H1 (cell line): Measurements from ENCODE around the gene PYCARD. TPM values are rescaled to one million over a fixed set of nuclear protein-coding genes. Genes with fewer than 3 reads are reported as not detected.

Source experiments
- CTCF ChIA-PET: fragments of 300-600 bp; sonication (Branson Sonifier 250); formaldehyde crosslinking; loops from one replicate; lab custom pipeline; 2021; ENCODE audit not compliant: partially characterized antibody; lab: Charles Lee
- POLR2A ChIA-PET: fragments of 300-600 bp; sonication (Branson Sonifier 250); formaldehyde crosslinking; loops from one replicate; lab custom pipeline; 2021; ENCODE audit warnings: inconsistent platforms; ENCODE audit not compliant: partially characterized antibody; lab: Charles Lee
- DNase-seq, 2 experiments: peaks; one replicate each; pipeline versions ENCODE4 v3.0.0 to v3.0.0-alpha.2; 2010 to 2022; ENCODE audit warnings: low spot score in 2 of 2, low read depth in 1 of 2, mixed read lengths in 1 of 2
- FAIRE-seq: peaks from 2 replicates; lab custom pipeline; 2011; peaks lifted over from hg19 to GRCh38; lab: Jason Lieb, UNC
- H2AFZ ChIP-seq: 2 replicates; pipeline ENCODE4 v1.8.1; 2012; ENCODE audit warnings: low read length, inconsistent platforms
- H2AK5ac ChIP-seq: 2 replicates; pipeline ENCODE4 v1.6.1; 2013; ENCODE audit warnings: low read depth, low read length
- H2BK120ac ChIP-seq: replicated peaks from 2 replicates; pipeline ENCODE3; 2013; ENCODE audit warnings: low read depth, low read length, inconsistent platforms
- H2BK12ac ChIP-seq: 2 replicates; pipeline ENCODE4 v1.6.1; 2013; ENCODE audit warnings: low read depth, low read length
- H2BK15ac ChIP-seq: 2 replicates; pipeline ENCODE4 v1.6.1; 2013; ENCODE audit warnings: low read length
- H2BK20ac ChIP-seq: 2 replicates; pipeline ENCODE4 v1.6.1; 2013; ENCODE audit warnings: low read length
- H2BK5ac ChIP-seq: 2 replicates; pipeline ENCODE4 v1.6.1; 2013; ENCODE audit warnings: low read depth, low read length
- H3K14ac ChIP-seq: 2 replicates; pipeline ENCODE4 v1.6.1; 2013; ENCODE audit warnings: inconsistent platforms; ENCODE audit not compliant: insufficient read length
- H3K18ac ChIP-seq: 2 replicates; pipeline ENCODE4 v1.6.1; 2013; ENCODE audit warnings: low read length; ENCODE audit errors: extremely low read depth
- H3K23ac ChIP-seq: 2 replicates; pipeline ENCODE4 v1.6.1; 2013; ENCODE audit warnings: inconsistent platforms; ENCODE audit not compliant: insufficient read length
- H3K23me2 ChIP-seq: 2 replicates; pipeline ENCODE4 v1.6.1; 2013; ENCODE audit warnings: low read depth, low read length
- H3K27ac ChIP-seq: 2 replicates; pipeline ENCODE4 v1.6.1; 2011; ENCODE audit warnings: low read depth, low read length, inconsistent platforms
- H3K27me3 ChIP-seq, 4 experiments: replicated peaks in 1 of 4; 1 replicate in 1 of 4; 2 replicates in 3 of 4; pipeline versions ENCODE4 v1.6.1 to v1.8.1; 2011 to 2013; ENCODE audit warnings: low read length in 3 of 4, mild to moderate bottlenecking in 3 of 4, inconsistent platforms in 2 of 4, mixed read lengths in 2 of 4, moderate library complexity in 1 of 4; ENCODE audit not compliant: control insufficient read depth in 3 of 4, insufficient read depth in 3 of 4; ENCODE audit errors: extremely low read depth in 1 of 4
- H3K36me3 ChIP-seq, 4 experiments: 2 replicates each; pipeline versions ENCODE4 v1.6.1 to v1.8.1; 2011 to 2013; ENCODE audit warnings: mild to moderate bottlenecking in 4 of 4, low read length in 3 of 4, moderate library complexity in 2 of 4, control low read depth in 1 of 4, inconsistent platforms in 1 of 4; ENCODE audit not compliant: insufficient read depth in 4 of 4, control insufficient read depth in 2 of 4
- H3K4ac ChIP-seq: replicated peaks from 2 replicates; pipeline ENCODE3; 2013; ENCODE audit warnings: low read length, low read depth, mixed read lengths, inconsistent platforms; ENCODE audit not compliant: insufficient read length
- H3K4me1 ChIP-seq, 4 experiments: replicated peaks in 1 of 4; 1 replicate in 1 of 4; 2 replicates in 3 of 4; pipeline versions ENCODE4 v1.6.1 to v1.8.1; 2011 to 2013; ENCODE audit warnings: low read length in 3 of 4, inconsistent platforms in 2 of 4, mixed read lengths in 1 of 4; ENCODE audit not compliant: insufficient read depth in 4 of 4, control insufficient read depth in 3 of 4
- H3K4me2 ChIP-seq, 2 experiments: 2 replicates each; pipeline versions ENCODE4 v1.6.1 to v1.8.1; 2011 to 2013; ENCODE audit warnings: low read depth in 2 of 2, low read length in 2 of 2, control low read depth in 1 of 2, inconsistent platforms in 1 of 2, mild to moderate bottlenecking in 1 of 2; ENCODE audit not compliant: insufficient read depth in 1 of 2
- H3K4me3 ChIP-seq, 4 experiments: fragments of 200-600, 300-600 bp in 1 of 4; sonication (generic), shearing (Covaris generic), sonication (Bioruptor Twin) in 1 of 4; 2 replicates each; pipeline versions ENCODE4 v1.5.1 to v1.8.1; 2011 to 2016; ENCODE audit warnings: low read length in 4 of 4, low read depth in 3 of 4, control low read depth in 2 of 4, inconsistent platforms in 2 of 4, mild to moderate bottlenecking in 2 of 4, mixed read lengths in 1 of 4, moderate library complexity in 1 of 4; ENCODE audit not compliant: insufficient read depth in 2 of 4; ENCODE audit errors: extremely low read depth in 1 of 4
- H3K56ac ChIP-seq: replicated peaks from 2 replicates; pipeline ENCODE3; 2013; ENCODE audit warnings: low read depth, mild to moderate bottlenecking, mixed read lengths, low read length, inconsistent platforms; ENCODE audit not compliant: insufficient read length
- H3K79me1 ChIP-seq: 2 replicates; pipeline ENCODE4 v1.6.1; 2013; ENCODE audit warnings: low read depth, low read length, control low read depth
- H3K79me2 ChIP-seq, 2 experiments: 2 replicates each; pipeline versions ENCODE4 v1.6.1 to v1.8.1; 2012 to 2013; ENCODE audit warnings: low read length in 2 of 2, mild to moderate bottlenecking in 2 of 2, inconsistent platforms in 1 of 2; ENCODE audit not compliant: insufficient read depth in 2 of 2, control insufficient read depth in 1 of 2
- H3K9ac ChIP-seq, 4 experiments: replicated peaks in 1 of 4; 1 replicate in 1 of 4; 2 replicates in 3 of 4; pipeline versions ENCODE4 v1.6.1 to v1.8.1; 2011 to 2013; ENCODE audit warnings: low read depth in 3 of 4, low read length in 3 of 4, control low read depth in 2 of 4, mild to moderate bottlenecking in 2 of 4, moderate library complexity in 2 of 4, inconsistent platforms in 1 of 4; ENCODE audit errors: extremely low read depth in 1 of 4
- H3K9me3 ChIP-seq, 2 experiments: 2 replicates each; pipeline versions ENCODE4 v1.6.1 to v1.8.1; 2012 to 2013; ENCODE audit warnings: mild to moderate bottlenecking in 2 of 2, moderate library complexity in 2 of 2, control low read depth in 1 of 2, inconsistent platforms in 1 of 2, low read depth in 1 of 2, low read length in 1 of 2, mixed read lengths in 1 of 2; ENCODE audit not compliant: insufficient read depth in 2 of 2
- H4K20me1 ChIP-seq, 2 experiments: replicated peaks in 1 of 2; 2 replicates each; pipeline versions ENCODE3 to v1.8.1; 2011 to 2013; ENCODE audit warnings: inconsistent platforms in 2 of 2, low read length in 2 of 2, mild to moderate bottlenecking in 1 of 2; ENCODE audit not compliant: insufficient read depth in 2 of 2, control insufficient read depth in 1 of 2
- H4K5ac ChIP-seq: 2 replicates; pipeline ENCODE4 v1.6.1; 2013; ENCODE audit warnings: low read length, low read depth, mixed read lengths, inconsistent platforms; ENCODE audit not compliant: insufficient read length
- H4K8ac ChIP-seq: 2 replicates; pipeline ENCODE4 v1.8.0; 2013; ENCODE audit warnings: mild to moderate bottlenecking, moderate library complexity, low read length, inconsistent platforms; ENCODE audit not compliant: insufficient read depth; ENCODE audit errors: extremely low read depth
- H4K91ac ChIP-seq: replicated peaks from 2 replicates; pipeline ENCODE3; 2013; ENCODE audit warnings: low read length, mixed read lengths, inconsistent platforms; ENCODE audit not compliant: insufficient read length
- POLR2AphosphoS5 ChIP-seq: IDR thresholded peaks from 2 replicates; pipeline ENCODE4 v1.6.1; 2011; ENCODE audit warnings: low read depth, low read length
- RNF2 ChIP-seq: fragments of 200-900, 300-1000 bp; sonication (generic); IDR thresholded peaks from 2 replicates; pipeline ENCODE4 v1.7.1; 2016; ENCODE audit warnings: borderline replicate concordance, low read depth, mild to moderate bottlenecking, antibody characterized with exemption, low read length; ENCODE audit not compliant: poor library complexity, severe bottlenecking; ENCODE audit errors: missing control alignments
- WGBS, 2 experiments: shearing (Covaris generic) in 1 of 2; methylation state at CpG; one replicate each; pipeline versions ENCODE4 v1.1.6 to v1.1.7; 2013 to 2015; ENCODE audit warnings: low lambda C conversion rate in 2 of 2, mixed read lengths in 2 of 2, inconsistent platforms in 1 of 2, low coverage in 1 of 2, missing lambda C conversion rate in 1 of 2; ENCODE audit not compliant: insufficient replicate concordance in 2 of 2, insufficient coverage in 1 of 2, insufficient read length in 1 of 2; ENCODE audit errors: extremely low coverage in 1 of 2, missing lambda C conversion rate in 1 of 2; 5-methylcytosine and 5-hydroxymethylcytosine counted together
- polyA plus RNA-seq, 7 experiments: library from polyadenylated mRNA; depleted of rRNA in 3 of 7; stranded (reverse) in 5 of 7; unstranded in 2 of 7; fragments of >200 nt in 5 of 7; fragments of 200-250 nt in 2 of 7; gene quantifications; 1 replicate in 5 of 7; 2 replicates in 1 of 7; 4 replicates in 1 of 7; pipeline versions ENCODE4 v1.2.1 to v1.2.3, GENCODE V29; 2011 to 2013; ENCODE audit warnings: missing spikeins in 2 of 7, mixed read lengths in 2 of 7
- total RNA-seq: library from RNA; stranded (reverse); fragmentation: NEBNext Ultra II Directional; extraction: Animal tissue kit (Norgen Biotek cat#: 25700); gene quantifications from 2 replicates; pipeline ENCODE4 v1.2.1, GENCODE V29; 2021

Gene PYCARD
- total and polyA plus RNA-seq, 2 of the 8 experiments (the other 6 are each of a cell fraction or from before 2014, with no cell fraction given), result 29.9 to 77.9 TPM

DNA sequence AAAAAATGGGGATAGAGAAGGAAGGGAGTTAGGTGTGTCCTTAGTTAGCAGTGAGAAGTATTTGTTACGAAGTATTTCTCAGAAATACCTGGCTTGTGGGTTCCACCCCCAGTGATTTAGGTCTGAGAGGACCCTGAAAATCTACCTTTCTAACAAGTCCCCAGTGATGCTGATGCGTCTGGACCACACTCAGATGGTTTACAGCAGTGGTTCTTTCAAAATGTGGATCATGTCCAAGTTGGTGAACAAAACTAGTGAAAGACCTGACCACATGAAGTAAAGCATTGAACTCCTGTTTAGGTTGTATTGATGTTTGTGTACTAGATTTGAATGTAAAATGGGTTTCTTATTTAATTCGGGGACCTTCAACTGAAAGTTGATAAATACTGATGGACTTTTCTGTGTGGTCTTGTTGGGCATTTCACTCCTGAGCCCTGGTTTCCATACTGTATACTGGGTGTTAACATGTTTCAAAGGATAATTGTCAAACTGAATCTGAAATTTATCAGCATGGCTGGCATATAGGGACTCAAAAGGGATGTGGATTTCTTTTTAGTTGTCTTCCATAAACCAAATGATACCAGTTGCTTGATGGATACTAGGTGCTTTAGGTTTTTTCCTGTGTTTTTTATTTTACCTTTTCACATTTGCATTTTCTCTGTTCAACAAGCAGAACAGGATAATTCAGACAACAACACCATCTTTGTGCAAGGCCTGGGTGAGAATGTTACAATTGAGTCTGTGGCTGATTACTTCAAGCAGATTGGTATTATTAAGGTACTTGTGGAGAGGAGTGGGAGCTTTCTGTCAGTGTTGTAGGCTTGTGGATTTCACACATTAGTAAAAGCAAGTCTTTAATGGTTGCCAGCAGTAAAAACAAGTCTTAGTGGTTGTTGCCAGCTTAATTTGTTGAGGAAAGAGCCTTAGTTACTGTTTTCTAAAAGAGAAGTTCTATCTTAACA lies 13.8 kb downstream of the PYCARD start:
- Histone ChIP-seq H3K79me1 (peaks cover 11% of the 10 kb centered on the region), H4K8ac (no peak overlapping the region), H3K4ac (no peak overlapping the region), H3K23me2 (no peaks in the 10 kb centered on the region), H3K9ac (no peak overlapping the region), H3K4me3 (no peak overlapping the region), H2BK120ac (no peak overlapping the region), H3K36me3 (peaks cover 81 to 100% (median 97%) of the 10 kb centered on the region in 4 experiments), H3K14ac (no peak overlapping the region), H3K27me3 (no peaks in the 10 kb centered on the region), H2BK12ac (no peak overlapping the region), H3K9me3 (no peaks in the 10 kb centered on the region), H3K4me2 (no peak overlapping the region), H2AK5ac (no peak overlapping the region), H3K23ac (no peak overlapping the region), H2BK5ac (no peak overlapping the region), H3K56ac (no peak overlapping the region), H3K79me2 (peaks cover 8 to 68% of the 10 kb centered on the region in 2 experiments), H4K20me1 (peaks cover 20 to 54% of the 10 kb centered on the region in 2 experiments), H4K5ac (no peak overlapping the region), H3K18ac (no peak overlapping the region), H2BK15ac (no peak overlapping the region), H2BK20ac (no peak overlapping the region), H4K91ac (no peak overlapping the region), H3K4me1 (no peaks in the 10 kb centered on the region; a peak in 2 of 7 replicates), H2AFZ (no peak overlapping the region), H3K27ac (no peak overlapping the region)
- TF ChIP-seq POLR2AphosphoS5 (peak; percentile 70; the same call in 1 of the 2 replicates), RNF2 (no peak)
- ChIA-PET CTCF (interaction anchor here (1.0 kb wide), 1 partner anchor 26 kb away, joined by 3 read pairs; no protein-coding TSS in a partner anchor), POLR2A (interaction anchor here (0.7 to 17.4 kb wide), 14 partner anchors 9 to 340 kb away, joined by 3 to 430 read pairs (median 6); partner anchors contain the start of genes FUS, KAT8, PRSS8 and PYCARD)
- FAIRE-seq, result no peak
- DNase-seq, result no peak
- WGBS, 2 experiments, result 92% methylated on average over 3 of the region's 3 CpGs; no CpG with 5 or more reads in 1 of the 2 experiments
